Thoracic aorta (tissue), 2 donors: ENCODE data around the gene DUSP8. TPM values are rescaled to one million over a fixed set of nuclear protein-coding genes. Genes with fewer than 3 reads are reported as not detected.

Source experiments
- ATAC-seq: fragments of 150-250 bp; one replicate; pipeline ENCODE4 v1.8.0; 2017; ENCODE audit warnings: low read depth; ENCODE audit not compliant: insufficient number of reproducible peaks, low FRiP score
- DNase-seq: peaks from one replicate; pipeline ENCODE4 v3.0.0-alpha.2; 2020; ENCODE audit warnings: low spot score
- H3K27ac ChIP-seq, 2 donors: fragments of 200-600 bp; sonication (generic); 1 replicate in 1 of 2; 2 replicates in 1 of 2; pipeline ENCODE4 v1.5.1; 2016; ENCODE audit warnings: mild to moderate bottlenecking in 2 of 2, moderate library complexity in 2 of 2
- H3K27me3 ChIP-seq: fragments of 200-600 bp; sonication (generic); replicated peaks from 2 replicates; pipeline ENCODE4 v1.6.0; 2016; ENCODE audit warnings: mild to moderate bottlenecking; ENCODE audit not compliant: insufficient read depth
- H3K36me3 ChIP-seq: fragments of 200-600 bp; sonication (generic); one replicate; pipeline ENCODE4 v1.5.1; 2016
- H3K4me1 ChIP-seq, 2 donors: fragments of 200-600 bp; sonication (generic); 1 replicate in 1 of 2; 2 replicates in 1 of 2; pipeline versions ENCODE4 v1.5.1 to v1.6.0; 2016; ENCODE audit warnings: low read depth in 2 of 2, mild to moderate bottlenecking in 1 of 2; ENCODE audit not compliant: control insufficient read depth in 1 of 2
- H3K4me3 ChIP-seq: fragments of 200-600 bp; sonication (generic); 2 replicates; pipeline ENCODE4 v1.5.1; 2016; ENCODE audit warnings: mild to moderate bottlenecking
- H3K9me3 ChIP-seq: fragments of 200-600 bp; sonication (generic); 2 replicates; pipeline ENCODE4 v1.5.1; 2016
- total RNA-seq, 2 donors: library from RNA; depleted of rRNA; stranded (reverse); fragments of >200 nt; gene quantifications; one replicate each; pipeline versions ENCODE4 v1.1.0 to v1.2.3, GENCODE V29; 2016
- TF ChIP-seq, protein P1 (sequence below): fragments of 200-600 bp; sonication (generic); IDR thresholded peaks from one replicate; pipeline ENCODE4 v1.5.1; 2019; ENCODE audit warnings: antibody characterized with exemption

The DUSP8 gene
- total RNA-seq, 2 donors from 2014 or later, result 3.7 to 7.6 TPM

DNA sequence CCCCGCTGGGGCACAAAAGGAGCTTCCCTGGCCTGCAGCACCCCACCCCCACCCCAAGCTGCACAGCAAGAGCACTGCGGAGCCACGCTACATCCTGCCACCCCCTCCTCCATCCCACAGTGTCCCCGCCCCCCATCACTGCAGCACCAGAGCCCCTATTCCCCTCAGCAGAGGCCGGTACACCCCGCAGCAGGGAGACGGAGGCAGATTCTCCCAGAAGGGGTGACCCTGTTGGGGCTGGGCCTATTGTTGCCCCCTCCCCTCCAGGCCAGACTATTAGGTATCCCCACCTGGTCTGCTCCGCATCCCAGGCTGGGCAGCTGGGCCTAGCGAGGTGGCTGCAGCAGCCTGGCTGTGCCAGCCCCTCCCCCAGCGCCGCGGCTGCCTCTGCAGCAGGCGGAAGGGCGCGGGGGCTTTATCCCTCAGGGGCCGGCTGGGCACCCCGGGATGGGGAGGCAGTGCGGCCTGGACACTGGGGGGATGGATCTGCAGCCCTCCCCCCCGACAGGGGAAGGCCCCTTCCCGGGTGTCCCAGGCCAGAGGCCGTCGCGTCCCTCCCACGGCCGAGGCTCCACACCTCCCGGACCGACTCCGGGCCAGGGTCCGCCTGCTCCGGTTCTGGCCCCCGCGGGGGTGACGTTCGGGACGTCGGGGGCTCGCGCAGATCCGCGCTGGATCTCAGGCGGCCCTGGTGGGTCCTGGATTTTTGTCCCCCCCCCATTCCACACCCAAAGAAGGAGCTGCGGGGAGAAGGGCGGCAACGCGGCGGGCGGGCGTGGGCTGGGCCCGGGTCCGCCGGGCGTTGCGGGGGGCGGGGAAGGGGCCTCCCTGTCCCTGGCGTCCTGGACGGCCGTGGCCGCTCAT, 943 bp downstream of the DUSP8 start:
- peaks cover 14 to 63% of the 10 kb centered on the region in 2 donors for H3K4me1 ChIP-seq
- DNase-seq, result no peak
- no peaks in the 10 kb centered on the region for H3K27me3 ChIP-seq
- ATAC-seq, result no peak
- H3K4me3 ChIP-seq, result peak overlapping the region; percentile 94
- H3K36me3 ChIP-seq, result no peaks in the 10 kb centered on the region
- H3K9me3 ChIP-seq, result no peaks in the 10 kb centered on the region
- TF ChIP-seq, protein P1, sequence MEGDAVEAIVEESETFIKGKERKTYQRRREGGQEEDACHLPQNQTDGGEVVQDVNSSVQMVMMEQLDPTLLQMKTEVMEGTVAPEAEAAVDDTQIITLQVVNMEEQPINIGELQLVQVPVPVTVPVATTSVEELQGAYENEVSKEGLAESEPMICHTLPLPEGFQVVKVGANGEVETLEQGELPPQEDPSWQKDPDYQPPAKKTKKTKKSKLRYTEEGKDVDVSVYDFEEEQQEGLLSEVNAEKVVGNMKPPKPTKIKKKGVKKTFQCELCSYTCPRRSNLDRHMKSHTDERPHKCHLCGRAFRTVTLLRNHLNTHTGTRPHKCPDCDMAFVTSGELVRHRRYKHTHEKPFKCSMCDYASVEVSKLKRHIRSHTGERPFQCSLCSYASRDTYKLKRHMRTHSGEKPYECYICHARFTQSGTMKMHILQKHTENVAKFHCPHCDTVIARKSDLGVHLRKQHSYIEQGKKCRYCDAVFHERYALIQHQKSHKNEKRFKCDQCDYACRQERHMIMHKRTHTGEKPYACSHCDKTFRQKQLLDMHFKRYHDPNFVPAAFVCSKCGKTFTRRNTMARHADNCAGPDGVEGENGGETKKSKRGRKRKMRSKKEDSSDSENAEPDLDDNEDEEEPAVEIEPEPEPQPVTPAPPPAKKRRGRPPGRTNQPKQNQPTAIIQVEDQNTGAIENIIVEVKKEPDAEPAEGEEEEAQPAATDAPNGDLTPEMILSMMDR, result no peak
- H3K27ac ChIP-seq, result peak overlapping the region; percentile 67 to 69

DNA sequence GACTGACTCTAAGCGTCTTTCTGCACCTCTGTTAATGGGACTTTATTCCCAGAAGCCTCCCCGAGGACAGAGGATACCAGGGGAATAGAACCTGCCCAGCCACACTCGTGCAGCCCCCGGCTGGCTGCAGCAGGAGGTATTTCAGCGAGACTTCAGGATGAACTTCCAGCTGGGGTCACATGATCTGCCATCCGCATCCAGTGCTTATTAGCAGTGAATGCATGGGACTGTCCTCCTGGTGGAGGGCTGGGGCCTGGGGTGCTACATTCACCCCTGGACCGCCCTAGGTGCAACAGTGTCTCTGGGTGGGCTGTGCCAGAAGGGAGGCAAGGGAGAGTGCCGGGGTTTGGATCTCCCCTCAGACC, 1.6 kb downstream of the DUSP8 start:
- Histone ChIP-seq H3K36me3 (no peaks in the 10 kb centered on the region), H3K4me3 (peak overlapping the region; percentile 94), H3K27me3 (no peaks in the 10 kb centered on the region), H3K9me3 (no peaks in the 10 kb centered on the region), H3K4me1 (peaks cover 14 to 69% of the 10 kb centered on the region in 2 donors), H3K27ac (peak overlapping the region in 1 of 2 donors; percentile 67)
- ATAC-seq (no peak), DNase-seq (no peak)
- TF ChIP-seq, protein P1, result no peak

DNA sequence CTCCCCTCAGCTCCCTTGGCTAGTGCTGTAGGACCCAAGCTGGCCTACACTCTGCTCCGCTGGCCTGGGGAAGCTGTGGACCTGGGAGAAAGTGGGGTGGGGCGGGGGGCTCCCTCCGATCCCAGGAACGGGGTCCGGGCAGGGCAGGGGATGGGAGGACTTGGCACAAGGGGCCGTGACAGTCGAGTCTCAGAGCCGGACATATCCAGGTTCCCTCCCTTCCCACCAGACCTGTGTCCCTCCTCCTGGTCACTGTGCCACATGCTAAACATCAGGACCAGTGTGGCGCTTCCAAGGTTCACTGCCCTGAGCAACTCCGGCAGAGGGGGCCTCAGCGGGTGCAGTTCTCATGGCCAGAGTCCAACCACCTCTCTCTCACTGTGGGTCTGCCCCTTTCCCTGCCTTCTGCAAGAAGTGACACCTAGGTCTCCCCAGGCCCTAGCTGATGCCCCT, 2.0 kb downstream of the DUSP8 start:
- H3K36me3 ChIP-seq, result no peaks in the 10 kb centered on the region
- DNase-seq (no peak), ATAC-seq (no peak)
- H3K4me3 ChIP-seq, result peak overlapping the region; percentile 94
- no peak overlapping the region for H3K27ac ChIP-seq
- TF ChIP-seq, protein P1, result no peak
- H3K4me1 ChIP-seq, result peaks cover 14 to 74% of the 10 kb centered on the region in 2 donors
- H3K27me3 ChIP-seq, result no peaks in the 10 kb centered on the region
- H3K9me3 ChIP-seq, result no peaks in the 10 kb centered on the region

DNA sequence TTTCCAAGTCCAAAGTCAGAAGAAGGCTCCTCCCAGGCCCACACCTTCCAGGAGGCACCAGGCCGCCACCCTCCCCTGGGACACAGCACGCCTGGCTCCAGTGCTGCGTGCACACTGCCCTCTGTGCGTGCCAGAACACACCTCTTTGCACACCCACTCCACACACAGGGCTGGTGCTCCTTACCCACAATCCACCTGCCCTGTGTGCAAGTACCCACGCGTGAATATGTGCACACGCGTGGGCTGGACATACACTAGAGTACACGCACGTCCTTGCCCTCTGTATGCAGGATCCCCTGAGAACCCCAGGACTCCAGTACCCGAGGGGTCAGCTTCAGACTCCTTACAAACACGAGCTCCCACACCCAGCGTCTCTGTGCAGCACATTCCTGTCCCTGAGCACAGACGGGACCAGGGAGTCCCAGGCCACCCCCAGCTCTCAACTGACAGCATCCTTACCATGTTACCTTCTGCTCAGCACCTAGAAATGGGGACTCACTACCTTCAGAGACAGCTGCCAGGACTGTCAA, 2.8 kb downstream of the DUSP8 start:
- TF ChIP-seq, protein P1, result no peak
- no peaks in the 10 kb centered on the region for H3K36me3 ChIP-seq
- ATAC-seq (no peak), DNase-seq (no peak)
- no peak overlapping the region for H3K4me3 ChIP-seq
- H3K27me3 ChIP-seq, result no peaks in the 10 kb centered on the region
- no peaks in the 10 kb centered on the region for H3K9me3 ChIP-seq
- no peak overlapping the region for H3K27ac ChIP-seq
- peaks cover 14 to 78% of the 10 kb centered on the region in 2 donors for H3K4me1 ChIP-seq

DNA sequence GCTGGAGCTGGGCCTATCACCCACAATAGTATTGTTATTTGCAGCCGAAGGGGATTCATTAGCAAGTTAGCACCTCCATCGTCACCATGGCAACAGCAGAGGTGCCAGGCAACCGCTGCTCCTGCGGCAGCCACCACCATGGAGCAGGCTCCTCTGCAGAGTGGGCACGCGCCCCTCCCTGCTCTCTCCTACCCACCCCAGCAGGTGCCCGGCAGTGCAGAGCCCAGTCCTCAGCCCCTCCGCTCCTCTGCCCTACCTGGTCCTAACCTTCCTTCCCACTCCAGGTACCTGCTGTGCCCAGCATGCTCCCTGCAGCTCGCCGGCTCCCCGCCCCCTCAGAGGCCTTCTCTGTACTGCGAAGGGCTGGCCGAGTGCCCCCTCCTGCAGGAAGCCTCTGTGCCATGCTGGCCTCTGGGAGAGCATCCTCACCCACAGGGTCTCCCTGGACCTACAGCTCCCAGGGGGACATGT, 3.6 kb downstream of the DUSP8 start:
- TF ChIP-seq, protein P1, result no peak
- Histone ChIP-seq H3K9me3 (no peaks in the 10 kb centered on the region), H3K4me3 (no peak overlapping the region), H3K4me1 (peaks cover 13 to 78% of the 10 kb centered on the region in 2 donors), H3K27ac (no peak overlapping the region), H3K27me3 (no peaks in the 10 kb centered on the region), H3K36me3 (peaks cover under 1% of the 10 kb centered on the region)
- DNase-seq (no peak), ATAC-seq (no peak)
